ENCODE data around the gene RHOB.

- no peak for TF ChIP-seq POLR2A (IDR thresholded peaks at IDR 0.05; ENCODE audit: low read length)
- no peak for TF ChIP-seq GATA1 (IDR thresholded peaks at IDR 0.05; ENCODE audit: low read depth, low read length)
These were observed 25.7 kb downstream of the RHOB start for GRCh38 chr2:20472569-20472968.
